ENCODE measurements around the gene GNA12.
"Not testable (repeated sequence)": the region's sequence is repeated elsewhere in the genome, so short reads cannot be mapped to it uniquely, and the experiment has no call there.

GNA12 gene

DNA sequence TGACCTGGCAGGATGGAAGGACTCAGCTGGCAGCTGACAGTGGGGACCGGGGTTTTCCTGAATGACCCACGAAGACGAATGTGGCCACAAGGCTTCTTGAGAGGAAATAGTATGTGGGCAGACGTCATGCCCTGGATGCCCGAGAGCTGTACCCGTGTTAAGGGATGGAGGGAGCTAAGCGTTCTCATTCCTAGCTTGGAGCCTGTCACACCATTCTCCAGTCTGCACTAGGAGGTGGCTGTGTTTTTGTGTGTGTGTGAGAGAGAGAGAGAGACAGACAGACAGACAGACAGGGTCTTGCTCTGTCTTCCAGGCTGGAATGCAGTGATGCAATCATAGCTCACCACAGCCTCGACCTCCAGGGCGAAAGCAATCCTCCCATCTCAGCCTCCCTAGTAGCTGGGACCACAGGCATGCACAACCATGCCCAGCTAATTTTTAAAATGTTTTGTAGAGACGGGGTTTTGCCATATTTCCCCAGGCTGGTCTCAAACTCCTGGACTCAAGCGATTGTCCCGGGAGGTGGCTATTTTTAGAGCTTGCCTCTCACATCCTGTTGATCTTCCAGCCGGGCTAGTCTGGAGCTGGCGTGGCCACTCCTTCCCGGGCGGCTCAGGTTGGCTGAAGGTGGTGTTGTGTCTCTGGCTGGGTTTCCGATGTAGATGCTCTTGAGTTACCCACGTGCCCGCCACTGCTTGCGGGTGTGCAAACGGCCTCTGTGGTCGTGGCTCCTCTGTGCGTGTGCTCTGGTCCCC is 154.0 kb downstream of the GNA12 start:
- no peak for DNase-seq (ENCODE audit: low spot score)

DNA sequence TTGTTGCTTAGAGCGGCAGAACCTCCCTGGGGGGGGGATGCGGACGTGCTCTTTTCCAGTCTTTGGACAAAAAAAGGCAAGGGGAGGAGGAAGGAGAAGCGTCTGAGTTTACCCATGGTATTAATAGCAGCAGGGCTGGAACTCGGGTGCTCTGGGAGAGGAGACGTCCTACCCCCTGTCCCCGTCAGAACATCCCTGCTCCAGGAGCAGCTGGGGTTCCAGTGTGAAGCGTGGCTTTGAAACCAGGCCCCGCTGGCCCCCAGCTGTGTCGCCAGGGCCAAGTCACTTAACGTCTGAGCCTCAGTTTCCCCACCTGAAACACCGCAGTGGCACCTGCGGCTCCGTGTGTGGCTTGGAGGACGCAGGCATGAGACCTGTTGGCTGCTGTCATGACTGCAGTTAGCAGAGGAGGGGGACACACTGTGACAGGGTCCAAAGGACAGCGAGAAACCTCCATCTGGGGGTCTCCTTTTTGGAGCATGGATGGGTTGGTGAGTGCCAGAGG is 154.7 kb downstream of the GNA12 start:
- DNase-seq (ENCODE audit: low spot score): no peak

DNA sequence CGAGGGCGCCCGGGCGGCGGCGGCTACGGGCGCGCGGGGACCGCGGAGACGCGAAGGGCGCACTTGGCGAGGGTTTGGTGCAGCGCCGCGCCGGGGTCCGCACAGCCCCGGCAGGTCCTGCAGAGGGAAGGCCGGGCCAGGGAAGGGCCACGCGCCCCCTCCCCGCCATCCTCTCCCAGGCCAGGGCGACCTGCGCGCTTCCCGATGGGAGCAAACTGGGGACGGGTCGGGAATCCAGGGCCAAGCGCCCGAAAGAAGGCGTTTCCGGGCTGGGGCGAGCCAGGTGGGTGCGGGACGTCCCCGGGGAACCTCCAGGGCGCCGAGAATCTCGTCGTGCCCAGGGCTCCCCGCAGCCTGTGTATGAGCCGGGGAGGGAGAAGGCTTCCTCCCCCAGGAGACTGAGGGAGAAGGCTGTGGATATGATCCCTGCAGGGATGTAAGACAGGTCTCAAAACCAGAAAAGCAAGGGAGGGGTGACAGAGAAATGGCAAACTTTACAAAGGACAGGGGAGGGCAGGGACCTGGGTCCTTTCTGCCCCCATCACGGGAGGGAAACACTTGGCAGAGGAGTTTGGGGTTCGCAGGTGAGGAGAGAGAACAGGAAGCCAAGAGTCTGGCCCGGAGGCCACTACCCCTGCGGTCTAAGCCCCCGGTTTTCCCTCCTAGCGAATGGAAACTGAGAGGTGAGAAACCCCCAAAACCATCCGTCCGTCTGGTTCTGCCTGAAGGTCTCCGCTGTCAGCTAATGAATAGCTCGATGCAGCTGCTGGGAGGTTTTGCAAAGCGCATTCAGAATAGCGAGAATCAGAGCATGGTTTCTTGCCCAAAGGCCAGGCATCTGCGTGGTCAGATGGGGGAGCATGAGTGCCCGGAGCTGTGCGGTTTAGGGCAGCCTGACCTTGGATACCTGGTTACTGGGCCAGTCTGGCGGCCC is 155.4 kb downstream of the GNA12 start:
- peak; percentile 72 for DNase-seq (ENCODE audit: low spot score)

DNA sequence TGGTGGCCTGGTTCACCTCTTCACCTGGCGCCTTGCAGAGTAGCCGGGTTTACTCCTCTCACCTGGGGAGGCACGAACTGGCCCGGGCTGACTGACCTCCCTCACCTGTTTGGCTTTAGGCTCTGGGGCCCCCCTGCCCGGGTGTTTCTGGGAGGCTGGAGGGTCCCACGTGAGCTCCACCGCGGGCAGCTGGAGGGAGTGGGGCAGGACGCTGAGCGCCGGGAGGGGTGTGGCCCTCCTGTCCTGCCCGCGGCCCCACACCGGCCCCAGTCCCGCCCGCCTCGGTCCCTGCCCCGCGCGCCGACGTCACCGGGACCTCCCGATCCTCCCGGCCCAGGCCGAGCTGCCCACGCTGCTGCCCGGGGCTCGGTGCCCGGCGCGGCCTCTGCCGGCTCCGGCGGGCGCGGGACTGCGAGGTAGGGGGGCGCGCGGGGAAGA is 156.2 kb downstream of the GNA12 start, which contains the start of gene AMZ1:
Gene AMZ1 (plus strand): TSS at position 322 of the 438 bp plus-strand sequence. CDS start 12,250 bp downstream, outside the sequence.
- no peak for DNase-seq (ENCODE audit: low spot score)

DNA sequence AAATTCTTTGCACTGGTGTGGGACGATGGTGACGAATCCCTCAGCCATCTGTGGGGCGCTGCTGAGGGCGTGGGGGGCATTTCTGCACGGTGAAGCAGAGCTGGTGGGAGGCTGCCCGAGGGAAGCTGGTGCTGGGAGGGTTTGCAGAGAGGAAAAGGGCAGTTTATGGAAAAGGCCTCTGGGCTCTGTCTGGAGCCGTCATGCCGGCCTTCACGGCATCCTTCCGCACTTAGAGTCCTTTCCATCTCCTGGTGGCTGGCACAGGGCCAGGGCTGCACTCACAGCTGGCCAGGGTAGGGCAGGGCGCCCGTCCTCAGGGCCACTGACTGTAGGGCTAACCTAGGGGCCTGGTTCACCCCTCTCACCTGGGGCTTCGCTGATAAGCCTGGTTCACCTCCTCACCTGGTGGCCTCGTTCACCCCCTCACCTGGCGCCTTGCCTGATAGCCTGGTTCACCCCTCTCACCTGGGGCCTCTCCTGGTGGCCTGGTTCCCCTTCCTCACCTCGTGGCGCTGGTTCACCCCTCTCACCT is 156.7 kb downstream of the GNA12 start:
- DNase-seq (ENCODE audit: low spot score): no peak

DNA sequence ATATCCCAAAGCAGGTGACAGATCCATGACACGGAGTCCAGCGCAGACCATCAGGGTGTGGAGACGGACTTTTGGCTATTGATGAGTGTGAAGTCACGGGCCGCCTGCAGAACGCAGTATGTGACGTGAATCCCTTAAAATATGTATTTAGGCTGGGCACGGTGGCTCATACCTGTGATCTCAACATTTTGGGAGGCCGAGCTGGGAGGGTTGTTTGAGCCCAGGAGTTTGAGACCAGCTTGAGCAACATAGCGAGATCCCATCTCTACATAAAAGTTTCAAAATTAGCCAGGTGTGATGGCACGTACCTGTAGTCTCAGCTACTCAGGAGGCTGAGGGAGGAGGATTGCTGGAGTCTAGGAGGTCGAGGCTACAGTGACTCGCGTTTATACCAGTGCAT is 158.0 kb downstream of the GNA12 start:
- no peak for DNase-seq (ENCODE audit: low spot score)

DNA sequence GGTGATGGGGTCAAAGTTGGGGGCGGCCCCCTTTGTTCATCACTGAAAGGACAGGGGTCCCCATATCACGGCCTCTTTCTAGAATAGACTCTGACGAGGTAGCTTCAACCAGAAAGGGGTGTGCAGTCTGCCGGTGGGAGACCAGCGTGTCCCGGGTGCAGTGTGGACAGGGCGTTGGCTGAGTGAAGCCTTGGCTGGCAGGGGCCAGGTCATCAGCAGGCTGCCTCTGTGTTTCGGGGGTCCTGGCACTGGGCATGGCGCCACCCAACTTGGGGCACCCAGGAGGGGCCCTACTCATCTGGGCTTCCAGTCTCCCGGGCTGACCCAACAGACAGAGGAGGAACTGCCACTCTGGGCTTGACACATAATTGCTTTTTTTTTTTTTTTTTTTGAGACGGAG is 159.6 kb downstream of the GNA12 start:
- no peak for DNase-seq (ENCODE audit: low spot score)

DNA sequence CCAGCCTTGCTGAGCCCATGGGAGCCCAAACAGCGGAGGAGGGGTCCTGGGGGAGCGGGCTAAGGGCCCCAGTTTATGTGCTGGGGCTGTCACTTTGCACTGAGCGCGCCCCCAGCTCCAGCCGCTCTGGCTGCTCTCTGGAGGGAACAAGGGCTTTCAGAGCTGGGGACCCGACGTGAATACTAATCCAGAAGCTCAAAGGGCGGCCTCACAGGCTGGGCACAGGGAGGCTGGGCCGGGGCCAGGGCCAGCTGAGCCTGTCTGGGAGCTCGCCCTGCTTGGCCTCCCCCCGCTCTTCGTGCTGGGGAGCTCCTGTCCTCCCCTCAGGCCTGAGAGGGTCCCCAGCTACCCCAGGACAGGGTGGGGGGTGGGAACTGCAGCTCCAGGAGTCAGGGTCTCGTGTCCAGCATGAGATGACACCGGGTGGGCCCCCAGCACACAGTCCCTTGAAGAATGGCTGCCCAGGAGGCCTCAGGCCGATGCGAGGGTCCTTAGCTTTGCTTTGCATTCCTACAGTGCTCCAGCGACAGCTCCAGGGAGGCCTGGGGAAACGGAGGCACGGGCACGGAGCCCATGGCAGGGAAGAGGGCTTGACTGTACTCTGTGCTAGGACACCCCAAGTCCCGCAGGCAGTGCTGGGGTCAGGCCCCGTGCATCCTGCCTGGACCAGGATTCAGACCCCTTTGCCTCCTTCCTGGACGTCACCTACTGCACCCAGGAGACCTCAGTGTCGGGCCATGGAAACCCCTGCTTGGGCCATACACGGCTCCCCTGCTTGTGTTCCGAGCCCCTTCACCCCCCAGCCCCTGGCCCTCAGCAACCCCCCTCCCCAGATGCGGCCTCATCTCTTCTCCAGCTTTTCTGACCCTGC is 161.9 kb downstream of the GNA12 start:
- DNase-seq (ENCODE audit: low spot score): peak; percentile 97

DNA sequence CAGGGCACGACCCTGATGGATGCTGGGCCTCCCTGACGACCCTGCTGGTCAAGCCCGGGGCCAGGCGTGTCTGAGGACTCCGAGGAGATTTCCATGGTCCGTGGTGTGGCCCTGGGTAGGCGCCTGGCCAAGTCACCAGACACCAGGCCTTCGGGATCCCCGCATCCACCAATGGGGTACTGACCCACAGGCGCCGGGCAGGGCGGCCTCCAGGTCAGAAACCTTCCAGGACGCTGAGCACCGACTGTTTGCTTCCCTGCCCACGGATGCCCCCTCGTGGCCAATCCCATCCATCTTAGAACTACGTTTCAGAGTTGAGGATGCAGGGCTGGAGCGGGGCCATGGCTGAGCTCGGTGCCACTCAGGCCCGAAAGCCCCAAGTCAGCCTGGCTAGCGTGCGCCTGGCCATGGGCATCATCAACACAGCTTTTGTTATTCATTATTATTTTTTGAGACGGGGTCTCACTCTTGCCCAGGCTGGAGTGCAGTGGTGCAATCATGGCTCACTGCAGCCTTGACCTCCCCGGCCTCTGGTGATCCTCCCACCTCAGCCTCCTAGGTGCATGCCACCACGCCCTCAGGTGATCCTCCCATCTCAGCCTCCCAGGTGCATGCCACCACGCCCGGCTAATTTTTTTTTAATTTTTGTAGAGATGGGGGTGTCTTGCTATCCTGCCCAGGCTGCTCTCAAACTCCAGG is 163.2 kb downstream of the GNA12 start:
- DNase-seq (ENCODE audit: low spot score): peak; percentile 92

DNA sequence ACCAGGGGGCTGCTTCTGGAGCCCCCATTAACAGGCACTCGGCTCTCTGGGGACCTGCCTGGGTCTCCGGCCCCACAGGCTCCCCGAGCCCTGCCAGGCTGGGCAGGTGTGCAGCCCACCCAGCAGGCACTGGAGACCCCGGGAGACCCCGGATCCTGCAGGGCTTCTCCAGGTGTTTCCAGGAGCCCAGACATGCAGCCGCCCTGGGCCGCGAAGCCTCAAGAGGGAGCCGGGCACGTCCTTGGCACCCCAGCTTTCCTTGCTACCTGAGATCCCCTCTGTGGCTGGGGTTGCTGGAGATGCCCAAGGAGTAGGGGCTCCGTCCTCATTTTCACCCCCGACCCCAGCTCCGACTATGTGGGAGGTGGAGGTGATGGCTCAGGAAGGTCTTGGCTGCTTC is 163.9 kb downstream of the GNA12 start:
- no peak for DNase-seq (ENCODE audit: low spot score)

DNA sequence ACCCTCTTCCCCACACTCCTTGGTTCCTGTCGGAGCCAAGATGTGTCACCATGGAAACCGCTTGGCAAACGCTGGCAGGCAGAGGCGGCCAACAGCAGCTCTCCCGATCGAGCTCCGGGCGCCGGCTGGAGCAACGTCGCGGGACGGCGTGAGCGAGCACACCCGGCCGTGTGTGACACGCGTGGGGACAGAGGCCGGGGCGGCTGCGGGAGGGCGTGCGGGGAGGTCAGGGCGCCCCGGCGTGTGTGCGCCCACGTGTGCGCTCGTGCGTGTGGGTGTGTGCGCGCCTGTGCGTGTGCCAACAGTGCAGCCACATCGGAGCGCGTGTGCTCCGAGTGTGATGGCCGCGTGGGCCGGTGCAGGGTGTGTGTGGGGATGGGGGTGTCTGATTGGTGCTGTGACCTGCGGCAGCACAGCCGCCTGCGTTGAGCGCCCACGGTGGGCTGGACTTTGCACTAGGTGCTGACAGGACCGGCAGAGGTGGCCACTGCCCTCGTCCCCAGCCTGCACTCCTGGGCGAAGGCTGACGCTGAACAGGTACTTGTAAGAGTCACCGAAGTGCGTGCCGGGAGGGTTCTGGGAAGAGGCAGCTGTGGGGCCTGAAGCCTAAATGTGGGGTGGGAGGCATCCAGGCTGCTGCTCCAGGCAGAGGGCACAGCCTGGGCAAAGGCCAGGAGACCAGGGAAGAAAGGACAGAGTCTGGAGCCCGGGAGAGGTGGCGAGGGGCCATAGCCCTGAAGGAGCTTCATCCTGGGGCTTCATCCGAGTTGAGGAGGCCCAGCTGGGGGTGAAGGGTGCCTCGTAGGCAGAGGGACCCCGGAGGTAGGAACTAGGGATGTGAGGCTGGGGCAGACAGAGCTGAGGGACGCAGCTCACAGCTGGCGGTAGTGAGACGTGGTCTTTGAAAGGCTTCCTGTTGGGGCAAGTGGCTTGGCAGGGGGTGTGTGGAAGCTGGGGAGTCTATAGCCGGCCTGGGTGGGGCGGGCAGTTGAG is 164.7 kb downstream of the GNA12 start:
- DNase-seq (ENCODE audit: low spot score): not testable (repeated sequence)

DNA sequence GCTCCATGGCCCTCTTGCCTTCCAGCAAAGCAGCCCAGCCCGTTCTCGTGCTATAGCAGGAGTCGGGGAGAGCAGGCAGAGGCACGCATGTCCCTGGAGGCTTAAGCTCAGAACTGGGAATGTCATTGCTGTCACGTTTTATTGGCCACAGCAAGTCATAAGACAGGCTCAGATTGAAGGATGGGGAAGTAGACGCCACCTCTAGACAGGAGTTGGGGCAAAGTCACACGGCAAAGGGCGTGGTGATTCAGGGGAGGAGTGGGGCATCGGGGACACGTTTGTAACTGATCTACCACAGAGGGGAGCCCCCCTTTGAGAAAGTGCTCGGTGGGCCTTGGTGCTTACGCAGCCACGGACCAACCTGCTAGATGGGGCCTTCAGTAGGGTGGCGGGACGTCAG is 165.7 kb downstream of the GNA12 start:
- DNase-seq (ENCODE audit: low spot score): not testable (repeated sequence)

Data from Ammon's horn (tissue), 1 donor.